ENCODE data around the gene PURA. TPM values are rescaled to one million over a fixed set of nuclear protein-coding genes. Genes with fewer than 3 reads are reported as not detected.
A peak's percentile ranks its signal among the peaks of the same experiment; 100 is the strongest.

Gene PURA
- total and polyA plus RNA-seq, 12 donors, result 3.2 to 27.7 (median 24.2) TPM

DNA sequence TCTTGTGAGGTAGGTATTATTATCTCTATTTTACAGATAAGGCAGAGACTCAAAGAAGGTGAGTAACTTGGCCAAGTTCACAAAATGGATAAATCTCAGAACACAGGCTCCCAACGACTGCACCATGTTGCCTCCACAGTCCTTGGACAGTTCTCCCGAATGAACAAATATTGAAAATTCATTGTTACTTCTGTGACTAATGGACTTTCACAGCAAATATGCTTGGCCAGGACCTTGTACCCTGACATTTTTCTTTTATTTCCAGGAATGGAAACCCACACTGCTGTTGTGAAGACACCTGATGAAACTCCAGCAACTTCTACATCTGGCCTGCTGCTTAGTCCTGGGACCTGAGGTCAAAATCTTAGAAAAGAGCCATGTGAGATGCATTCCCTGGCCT lies 58.6 kb downstream of the PURA start:
- intact Hi-C loops (cut with DNase I), result loop anchor here in 6 of 10 donors (5.0 to 10.0 kb wide), 6 partner anchors 62 to 192 kb away; partner anchors contain the start of genes HBEGF (in 2 of the 6) and SLC4A9 (in 1 of the 6)
- TF ChIP-seq, protein P1, sequence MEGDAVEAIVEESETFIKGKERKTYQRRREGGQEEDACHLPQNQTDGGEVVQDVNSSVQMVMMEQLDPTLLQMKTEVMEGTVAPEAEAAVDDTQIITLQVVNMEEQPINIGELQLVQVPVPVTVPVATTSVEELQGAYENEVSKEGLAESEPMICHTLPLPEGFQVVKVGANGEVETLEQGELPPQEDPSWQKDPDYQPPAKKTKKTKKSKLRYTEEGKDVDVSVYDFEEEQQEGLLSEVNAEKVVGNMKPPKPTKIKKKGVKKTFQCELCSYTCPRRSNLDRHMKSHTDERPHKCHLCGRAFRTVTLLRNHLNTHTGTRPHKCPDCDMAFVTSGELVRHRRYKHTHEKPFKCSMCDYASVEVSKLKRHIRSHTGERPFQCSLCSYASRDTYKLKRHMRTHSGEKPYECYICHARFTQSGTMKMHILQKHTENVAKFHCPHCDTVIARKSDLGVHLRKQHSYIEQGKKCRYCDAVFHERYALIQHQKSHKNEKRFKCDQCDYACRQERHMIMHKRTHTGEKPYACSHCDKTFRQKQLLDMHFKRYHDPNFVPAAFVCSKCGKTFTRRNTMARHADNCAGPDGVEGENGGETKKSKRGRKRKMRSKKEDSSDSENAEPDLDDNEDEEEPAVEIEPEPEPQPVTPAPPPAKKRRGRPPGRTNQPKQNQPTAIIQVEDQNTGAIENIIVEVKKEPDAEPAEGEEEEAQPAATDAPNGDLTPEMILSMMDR (IDR thresholded peaks at IDR 0.05), result no peak
- WGBS, 2 donors, result 83 to 91% methylated on average over 2 of the region's 2 CpGs
- no peak overlapping the region for H3K27ac ChIP-seq
- peaks cover 0 to 34% (median 23%) of the 10 kb centered on the region in 9 donors for H3K4me1 ChIP-seq
- H3K9me3 ChIP-seq, result no peaks in the 10 kb centered on the region
- no peak for DNase-seq
- no peaks in the 10 kb centered on the region for H3K36me3 ChIP-seq
- no peaks in the 10 kb centered on the region for H3K27me3 ChIP-seq
- no peak overlapping the region for H3K4me3 ChIP-seq
- ATAC-seq, result no peak

DNA sequence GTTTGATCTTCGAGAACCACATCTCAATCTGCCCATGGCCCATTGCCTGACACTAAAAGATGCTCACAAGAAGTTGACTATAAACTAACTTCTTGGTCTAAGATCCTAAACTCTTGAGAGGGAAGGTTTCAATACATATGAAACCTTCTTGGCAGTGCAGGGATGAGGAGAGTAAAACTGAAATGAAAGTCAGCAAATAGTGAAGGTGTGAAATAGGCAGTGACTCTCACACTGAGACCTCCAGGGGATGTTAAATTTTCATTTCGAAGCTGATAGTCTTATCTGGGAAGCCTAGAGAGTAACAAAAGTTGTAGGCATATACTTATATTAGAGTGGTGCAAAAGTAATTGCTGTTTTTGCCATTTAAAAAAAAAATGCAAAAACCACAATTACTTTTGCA lies 60.1 kb downstream of the PURA start:
- TF ChIP-seq, protein P1 (IDR thresholded peaks at IDR 0.05), result no peak
- WGBS, 2 donors, result 77 to 84% methylated on average over 2 of the region's 2 CpGs
- Histone ChIP-seq H3K4me1 (peaks cover 0 to 45% (median 38%) of the 10 kb centered on the region in 9 donors), H3K27ac (peak overlapping the region in 4 of 10 donors; percentile 93 to 98 (median 98)), H3K27me3 (no peaks in the 10 kb centered on the region), H3K4me3 (no peak overlapping the region), H3K36me3 (no peaks in the 10 kb centered on the region), H3K9me3 (no peaks in the 10 kb centered on the region)
- ATAC-seq, result no peak
- no peak for DNase-seq
- intact Hi-C loops (cut with DNase I), result loop anchor here in 7 of 10 donors (2.0 to 10.0 kb wide), 7 partner anchors 61 to 191 kb away; partner anchors contain the start of genes HBEGF (in 2 of the 7) and SLC4A9 (in 1 of the 7)

DNA sequence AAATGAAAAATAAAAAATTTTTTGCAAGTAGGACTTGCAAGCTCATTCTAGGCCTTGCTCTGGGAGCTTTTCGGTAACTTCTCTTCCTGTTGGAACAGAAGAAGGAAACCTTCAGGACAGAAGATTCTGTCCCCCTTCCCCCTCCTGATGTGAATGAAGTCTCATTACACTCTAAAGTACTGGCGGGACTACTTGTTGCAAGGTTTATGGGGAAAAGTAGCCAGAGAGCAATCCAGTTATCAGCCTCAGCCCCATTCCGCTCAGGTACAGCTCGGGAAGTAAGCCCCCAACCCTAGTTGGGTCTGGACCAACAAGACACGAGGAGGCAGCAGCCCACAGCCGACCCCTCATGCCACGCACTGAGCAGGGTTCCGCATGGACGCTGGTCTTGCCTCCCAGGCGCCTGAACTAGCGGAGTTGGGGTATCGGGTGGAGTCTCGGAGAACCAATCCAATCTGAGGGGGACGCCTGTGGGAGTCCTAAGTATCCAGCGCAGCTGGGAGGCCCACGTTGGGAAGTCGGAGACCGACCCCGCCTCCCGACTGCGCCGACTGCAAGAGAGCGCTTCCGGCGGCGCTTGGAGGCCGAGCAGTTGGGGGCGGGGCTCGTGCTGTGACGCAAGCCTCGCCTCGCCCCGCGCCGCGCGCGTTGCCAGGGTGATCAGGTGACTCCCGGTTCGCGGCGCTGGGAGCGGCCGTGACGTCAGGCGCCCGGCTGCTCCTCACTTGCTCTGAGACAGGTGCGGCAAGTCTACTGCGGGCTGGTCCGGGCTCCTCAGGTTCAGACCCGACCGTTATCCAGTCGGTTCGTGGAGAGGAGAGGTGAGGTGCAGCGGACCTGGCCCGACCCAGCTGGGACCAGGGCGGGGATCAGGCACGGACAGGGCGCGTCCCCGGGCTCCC lies 60.8 kb downstream of the PURA start, which contains the start of gene CYSTM1:
Gene CYSTM1, plus strand, starts transcription at position 724 of the 902 bp plus-strand sequence. CDS start 19,278 bp downstream, outside the sequence.
- TF ChIP-seq, protein P1 (IDR thresholded peaks at IDR 0.05), result peak in 1 of 9 donors; percentile 6
- Histone ChIP-seq H3K27me3 (no peaks in the 10 kb centered on the region), H3K27ac (peak within 1 kb of the TSS; percentile 81 to 99 (median 97)), H3K36me3 (no peaks in the 10 kb centered on the region), H3K4me3 (peak within 1 kb of the TSS; percentile 56 to 98 (median 88)), H3K9me3 (no peaks in the 10 kb centered on the region), H3K4me1 (peaks cover 0 to 44% (median 40%) of the 10 kb centered on the region in 9 donors)
- 2% methylated on average over 56 to 61 of the region's 61 CpGs for WGBS, 2 donors
- intact Hi-C loops (cut with DNase I), result loop anchor here (2.0 to 10.0 kb wide), 9 partner anchors 53 to 190 kb away; partner anchors contain the start of genes HBEGF (in 4 of the 10) and SLC4A9 (in 1 of the 10)
- ATAC-seq (peak; percentile 94 to 97 (median 95)), DNase-seq (peak; percentile 96)

Other genes with a start within 250 kb of the PURA start
- 1 to 10 TPM; 1.0 to 6.6 (median 2.9) TPM for gene NRG2, start 70.8 kb upstream of the PURA start, total RNA-seq
- 1 to 10 TPM in 1 of 2 donors, under 1 TPM in 1; 0.64 to 4.5 TPM for gene NRG2, start 70.8 kb upstream of the PURA start, polyA plus RNA-seq
- gene IGIP, start 11.8 kb downstream of the PURA start, total RNA-seq, result 10 to 100 TPM in 8 of 10 donors, 1 to 10 TPM in 2; 9.5 to 17.2 (median 13.0) TPM
- 10 to 100 TPM in 1 of 2 donors, 1 to 10 TPM in 1; 5.0 to 12.1 TPM for gene IGIP, start 11.8 kb downstream of the PURA start, polyA plus RNA-seq
- 100 to 1,000 TPM in 3 of 10 donors, 10 to 100 TPM in 7; 55.2 to 114 (median 95.3) TPM for gene CYSTM1, start 61.1 kb downstream of the PURA start, total RNA-seq
- gene CYSTM1, start 61.1 kb downstream of the PURA start, polyA plus RNA-seq, result 100 to 1,000 TPM in 1 of 2 donors, 10 to 100 TPM in 1; 45.0 to 217 TPM
- gene PFDN1, start 189.0 kb downstream of the PURA start, total RNA-seq, result 10 to 100 TPM; 56.8 to 94.0 (median 77.0) TPM
- gene PFDN1, start 189.0 kb downstream of the PURA start, polyA plus RNA-seq, result 100 to 1,000 TPM in 1 of 2 donors, 10 to 100 TPM in 1; 95.1 to 100 TPM
- gene HBEGF, start 232.5 kb downstream of the PURA start, total RNA-seq, result 100 to 1,000 TPM in 2 of 10 donors, 10 to 100 TPM in 8; 18.5 to 121 (median 33.3) TPM
- 10 to 100 TPM; 14.6 to 33.5 TPM for gene HBEGF, start 232.5 kb downstream of the PURA start, polyA plus RNA-seq
- gene SLC4A9, start 246.1 kb downstream of the PURA start, total RNA-seq, result under 1 TPM in 2 of 10 donors, not detected in 8; 0.10 to 0.34 TPM
- gene SLC4A9, start 246.1 kb downstream of the PURA start, polyA plus RNA-seq, result under 1 TPM; 0.01 to 0.29 TPM